Measurements from ENCODE around the gene DLGAP1. TPM values are rescaled to one million over a fixed set of nuclear protein-coding genes. Genes with fewer than 3 reads are reported as not detected.

The DLGAP1 gene
- total and polyA plus RNA-seq, 9 donors = 2.0 to 42.7 (median 3.8) TPM

- no peak for DNase-seq
- intact Hi-C loops (cut with DNase I) = loop anchor here in 1 of 4 donors (10.0 kb wide), 1 partner anchor 75 kb away; no protein-coding TSS in a partner anchor
- no peaks in the 10 kb centered on the region for H3K36me3 ChIP-seq
- H3K4me1 ChIP-seq (ENCODE audit: insufficient read depth) = peaks cover 2% of the 10 kb centered on the region
- peak overlapping the region; percentile 38 for H3K4me3 ChIP-seq
- H3K27ac ChIP-seq = no peak overlapping the region
- no peaks in the 10 kb centered on the region for H3K27me3 ChIP-seq
- 16 to 27% (median 19%) methylated on average over 10 of the region's 10 CpGs for WGBS, 3 donors
- no peaks in the 10 kb centered on the region for H3K9me3 ChIP-seq
- TF ChIP-seq POLR2A (IDR thresholded peaks at IDR 0.05) = no peak
- TF ChIP-seq, protein P1, sequence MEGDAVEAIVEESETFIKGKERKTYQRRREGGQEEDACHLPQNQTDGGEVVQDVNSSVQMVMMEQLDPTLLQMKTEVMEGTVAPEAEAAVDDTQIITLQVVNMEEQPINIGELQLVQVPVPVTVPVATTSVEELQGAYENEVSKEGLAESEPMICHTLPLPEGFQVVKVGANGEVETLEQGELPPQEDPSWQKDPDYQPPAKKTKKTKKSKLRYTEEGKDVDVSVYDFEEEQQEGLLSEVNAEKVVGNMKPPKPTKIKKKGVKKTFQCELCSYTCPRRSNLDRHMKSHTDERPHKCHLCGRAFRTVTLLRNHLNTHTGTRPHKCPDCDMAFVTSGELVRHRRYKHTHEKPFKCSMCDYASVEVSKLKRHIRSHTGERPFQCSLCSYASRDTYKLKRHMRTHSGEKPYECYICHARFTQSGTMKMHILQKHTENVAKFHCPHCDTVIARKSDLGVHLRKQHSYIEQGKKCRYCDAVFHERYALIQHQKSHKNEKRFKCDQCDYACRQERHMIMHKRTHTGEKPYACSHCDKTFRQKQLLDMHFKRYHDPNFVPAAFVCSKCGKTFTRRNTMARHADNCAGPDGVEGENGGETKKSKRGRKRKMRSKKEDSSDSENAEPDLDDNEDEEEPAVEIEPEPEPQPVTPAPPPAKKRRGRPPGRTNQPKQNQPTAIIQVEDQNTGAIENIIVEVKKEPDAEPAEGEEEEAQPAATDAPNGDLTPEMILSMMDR (IDR thresholded peaks at IDR 0.05) = no peak
- no peak for TF ChIP-seq EP300 (IDR thresholded peaks at IDR 0.05)
These were observed 955.6 kb downstream of the DLGAP1 start for GRCh38 chr18:3499501-3499900.

DNA sequence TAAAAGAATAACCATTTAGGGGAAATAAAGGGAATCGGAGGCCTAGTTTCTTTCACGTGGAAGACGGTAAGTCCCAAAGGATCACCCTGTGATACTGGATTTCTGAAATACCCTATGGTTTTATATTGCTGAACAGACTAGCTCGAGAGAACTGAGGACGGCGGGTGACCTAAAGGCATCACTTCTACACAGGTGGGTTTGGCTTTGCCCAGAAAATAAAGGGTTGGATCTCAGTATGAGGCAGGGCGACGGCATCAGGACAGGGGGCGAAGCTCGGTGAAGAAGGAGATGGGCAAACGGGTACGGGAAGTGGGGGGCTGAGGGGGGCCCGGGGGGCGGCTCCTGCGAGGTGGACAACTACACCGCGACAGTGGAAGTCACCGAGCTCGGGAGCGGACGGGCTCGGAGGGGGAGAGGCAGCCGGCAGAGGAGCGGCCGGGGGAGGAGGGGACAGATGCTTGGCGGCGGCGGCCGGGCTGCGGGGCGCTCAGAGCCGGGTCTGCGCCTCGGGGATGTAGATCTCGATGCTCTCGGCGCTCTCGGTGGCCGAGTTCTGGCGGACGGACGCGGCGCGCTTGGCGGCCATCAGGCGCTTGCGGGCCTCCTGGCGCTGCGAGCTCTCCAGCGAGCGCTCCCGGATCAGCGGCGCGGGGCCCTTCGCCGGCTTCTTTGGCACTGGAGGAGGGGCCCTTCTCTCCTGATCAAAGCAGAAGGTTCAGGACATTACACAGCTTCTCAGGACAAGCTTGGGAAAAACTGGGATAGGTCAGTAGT, 956.2 kb downstream of the DLGAP1 start:
- intact Hi-C loops (cut with DNase I) = loop anchor here in 1 of 4 donors (10.0 kb wide), 1 partner anchor 76 kb away; no protein-coding TSS in a partner anchor
- DNase-seq = peak; percentile 27 to 63 (median 41)
- Histone ChIP-seq H3K27me3 (no peaks in the 10 kb centered on the region), H3K27ac (no peak overlapping the region), H3K9me3 (no peaks in the 10 kb centered on the region), H3K36me3 (no peaks in the 10 kb centered on the region), H3K4me3 (peak overlapping the region; percentile 38), H3K4me1 (ENCODE audit: insufficient read depth) (peaks cover 2% of the 10 kb centered on the region)
- no peak for TF ChIP-seq POLR2A (IDR thresholded peaks at IDR 0.05)
- WGBS, 3 donors = 12 to 17% (median 14%) methylated on average over 49 to 58 of the region's 58 CpGs

DNA sequence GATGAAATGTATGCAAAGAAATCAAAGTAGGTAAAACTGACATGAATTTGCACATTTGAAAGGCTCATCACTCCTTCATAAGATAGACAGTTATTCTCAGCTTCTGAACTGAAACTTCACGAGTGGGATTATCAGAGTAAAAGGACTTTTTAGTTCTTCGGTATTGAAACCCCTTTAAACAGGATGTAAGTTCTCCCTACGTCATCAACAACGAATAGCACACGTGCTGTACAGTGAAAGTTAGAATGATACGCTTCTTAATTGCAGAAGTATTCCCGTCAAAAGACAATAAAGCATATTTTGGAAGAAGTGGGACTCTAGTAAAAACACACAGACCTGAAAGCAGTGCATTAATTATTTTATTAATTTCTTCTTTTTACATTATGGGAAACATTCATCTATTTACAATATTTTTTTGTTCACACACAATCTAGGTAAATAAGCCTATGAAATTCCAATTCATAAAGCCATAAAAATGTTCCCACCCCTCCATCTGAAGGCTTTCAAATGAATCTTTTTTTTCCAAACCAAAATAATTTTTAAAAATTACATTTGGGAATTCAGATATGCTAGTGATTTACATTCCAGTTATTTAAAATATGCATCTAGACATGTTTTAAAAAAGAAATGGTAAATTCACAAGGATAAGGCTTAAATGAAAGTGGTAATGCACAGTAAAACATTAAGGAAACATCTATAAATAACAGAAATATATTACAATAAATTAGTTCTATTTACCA, 959.2 kb downstream of the DLGAP1 start:
- Histone ChIP-seq H3K27ac (no peak overlapping the region), H3K36me3 (no peaks in the 10 kb centered on the region), H3K9me3 (no peaks in the 10 kb centered on the region), H3K27me3 (no peaks in the 10 kb centered on the region), H3K4me3 (no peak overlapping the region), H3K4me1 (ENCODE audit: insufficient read depth) (peaks cover 2% of the 10 kb centered on the region)
- DNase-seq = no peak
- no peak for TF ChIP-seq POLR2A (IDR thresholded peaks at IDR 0.05)
- intact Hi-C loops (cut with DNase I) = loop anchor here in 1 of 4 donors (10.0 kb wide), 1 partner anchor 79 kb away; no protein-coding TSS in a partner anchor
- 76 to 82% (median 81%) methylated on average over 7 of the region's 7 CpGs for WGBS, 3 donors

- H3K27me3 ChIP-seq = no peaks in the 10 kb centered on the region
- H3K27ac ChIP-seq = no peak overlapping the region
- no peaks in the 10 kb centered on the region for H3K36me3 ChIP-seq
- H3K4me1 ChIP-seq (ENCODE audit: insufficient read depth) = peaks cover 2% of the 10 kb centered on the region
- H3K9me3 ChIP-seq = no peaks in the 10 kb centered on the region
- 94 to 97% (median 95%) methylated on average over 5 of the region's 5 CpGs for whole genome bisulfite sequencing, 3 donors
- no peak overlapping the region for H3K4me3 ChIP-seq
- TF ChIP-seq, protein P1 (IDR thresholded peaks at IDR 0.05) = no peak
- TF ChIP-seq POLR2A (IDR thresholded peaks at IDR 0.05) (no peak), EP300 (IDR thresholded peaks at IDR 0.05) (no peak)
- DNase-seq = no peak
- intact Hi-C loops (cut with DNase I) = loop anchor here in 1 of 4 donors (10.0 kb wide), 1 partner anchor 80 kb away; no protein-coding TSS in a partner anchor
These were observed 960.5 kb downstream of the DLGAP1 start for GRCh38 chr18:3494569-3494968.

DNA sequence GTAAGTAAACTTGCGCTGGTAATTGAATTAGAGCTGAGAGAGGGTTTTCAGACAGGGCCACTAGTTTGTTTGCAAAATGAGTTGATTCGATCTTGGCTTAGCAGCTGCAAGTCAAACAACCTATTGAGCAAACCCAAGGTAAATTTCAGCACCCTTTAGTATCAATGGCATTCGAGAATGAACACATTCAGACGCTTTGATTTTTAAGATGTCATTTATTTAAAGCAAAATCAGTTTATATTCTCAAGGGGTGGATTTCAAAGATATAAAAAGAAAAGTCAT, 960.9 kb downstream of the DLGAP1 start:
- intact Hi-C loops (cut with DNase I) = loop anchor here in 1 of 4 donors (10.0 kb wide), 1 partner anchor 81 kb away; no protein-coding TSS in a partner anchor
- 86 to 90% (median 88%) methylated on average over 4 of the region's 4 CpGs for WGBS, 3 donors
- no peak overlapping the region for H3K4me3 ChIP-seq
- H3K27me3 ChIP-seq = no peaks in the 10 kb centered on the region
- no peak overlapping the region for H3K27ac ChIP-seq
- H3K9me3 ChIP-seq = no peaks in the 10 kb centered on the region
- H3K4me1 ChIP-seq (ENCODE audit: insufficient read depth) = no peaks in the 10 kb centered on the region
- no peak for DNase-seq
- TF ChIP-seq EP300 (IDR thresholded peaks at IDR 0.05) = no peak
- TF ChIP-seq, protein P1 (IDR thresholded peaks at IDR 0.05) = no peak
- TF ChIP-seq POLR2A (IDR thresholded peaks at IDR 0.05) = no peak
- no peaks in the 10 kb centered on the region for H3K36me3 ChIP-seq
